AG10803 (cell line): Measurements from ENCODE around the gene CIB4.
A peak's percentile ranks its signal among the peaks of the same experiment; 100 is the strongest.

Experiments used
- DNase-seq: peaks from one replicate; pipeline ENCODE4 v3.0.0; 2010; ENCODE audit warnings: low read depth
- H3K4me3 ChIP-seq: 2 replicates; pipeline ENCODE4 v1.5.1; 2011; ENCODE audit warnings: mild to moderate bottlenecking, low read length, control low read depth
- CTCF ChIP-seq: conservative IDR thresholded peaks from 2 replicates; pipeline ENCODE4 v1.5.1; 2011; ENCODE audit warnings: mild to moderate bottlenecking, low read length, control low read depth, inconsistent platforms

CIB4 gene

DNA sequence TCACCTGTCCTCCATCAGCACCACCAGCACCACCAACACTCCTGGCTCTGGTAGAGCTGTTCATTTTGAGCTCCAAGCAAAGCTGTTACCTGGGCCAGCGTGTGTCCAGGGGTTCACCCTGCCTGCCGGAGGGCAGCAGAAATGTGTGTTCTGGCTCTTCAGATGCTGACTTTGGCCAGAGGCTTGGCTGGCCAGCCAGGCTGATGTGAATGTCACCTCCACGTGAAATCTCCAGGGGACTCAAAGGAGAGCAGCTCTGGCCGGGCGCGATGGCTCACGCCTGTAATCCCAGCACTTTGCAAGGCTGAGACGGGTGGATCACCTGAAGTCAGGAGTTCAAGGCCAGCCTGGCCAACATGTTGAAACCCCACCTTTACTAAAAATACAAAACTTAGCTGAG is 33.5 kb downstream of the CIB4 start:
- H3K4me3 ChIP-seq: no peak overlapping the region
- no peak for DNase-seq
- TF ChIP-seq CTCF: no peak

- TF ChIP-seq CTCF: no peak
These were observed 34.3 kb downstream of the CIB4 start for GRCh38 chr2:26606847-26607190.

GRCh38 chr2:26605999-26606846 is 34.9 kb downstream of the CIB4 start:
- no peak overlapping the region for H3K4me3 ChIP-seq
- no peak for TF ChIP-seq CTCF
- DNase-seq: no peak

More at GRCh38 chr2:26606847-26607190, 34.3 kb downstream of the CIB4 start:
- DNase-seq: no peak
- H3K4me3 ChIP-seq: no peak overlapping the region

GRCh38 chr2:26605195-26605998 is 35.8 kb downstream of the CIB4 start:
- TF ChIP-seq CTCF: peak; percentile 96
- peak; percentile 31 for DNase-seq
- no peak overlapping the region for H3K4me3 ChIP-seq

DNA sequence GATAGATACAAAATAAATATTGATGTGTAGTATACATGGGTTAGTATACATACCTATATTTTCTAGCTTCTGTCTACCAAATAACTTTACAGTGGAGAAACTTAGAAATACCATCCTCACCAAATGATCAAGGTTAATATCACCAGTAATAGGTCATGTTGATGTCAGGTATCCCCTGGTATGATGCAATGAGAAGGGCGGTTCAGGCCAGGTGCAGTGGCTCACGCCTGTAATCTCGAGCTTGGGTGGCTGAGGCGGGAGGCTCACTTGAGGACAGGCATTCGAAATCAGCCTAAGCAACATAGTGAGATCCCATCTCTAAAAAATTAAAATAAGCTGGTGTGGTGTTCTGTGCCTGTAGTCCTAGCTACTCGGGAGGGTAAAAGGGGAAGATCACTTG is 38.6 kb downstream of the CIB4 start:
- no peak overlapping the region for H3K4me3 ChIP-seq
- TF ChIP-seq CTCF: no peak

GRCh38 chr2:26599387-26599786 is 41.8 kb downstream of the CIB4 start:
- no peak overlapping the region for H3K4me3 ChIP-seq
- no peak for TF ChIP-seq CTCF
- DNase-seq: no peak

More for the DNA sequence above, 38.6 kb downstream of the CIB4 start:
- DNase-seq: no peak

- no peak for TF ChIP-seq CTCF
- H3K4me3 ChIP-seq: no peak overlapping the region
- DNase-seq: no peak
These were observed 42.2 kb downstream of the CIB4 start for GRCh38 chr2:26598996-26599373.
